Forelimb muscle (tissue), 1 donor: ENCODE data around the gene EDEM3. TPM values are rescaled to one million over a fixed set of nuclear protein-coding genes. Genes with fewer than 3 reads are reported as not detected.

Source experiments
- polyA plus RNA-seq: library from polyadenylated mRNA; unstranded; fragments of 120-200 nt; gene quantifications from one replicate; pipeline ENCODE4 v1.2.1, GENCODE V29; 2013; ENCODE audit not compliant: insufficient read length

The EDEM3 gene
- polyA plus RNA-seq, 1 donor = 23.9 TPM

Other genes with a start within 250 kb of the EDEM3 start
- gene NIBAN1, start 219.7 kb upstream of the EDEM3 start, polyA plus RNA-seq = 48.1 TPM